SJCRH30 (cell line): ENCODE measurements around the gene P2RY6. TPM values are rescaled to one million over a fixed set of nuclear protein-coding genes. Genes with fewer than 3 reads are reported as not detected.

Experiments
- DNase-seq, 2 experiments: peaks; one replicate each; pipeline ENCODE4 v3.0.0-alpha.2; 2015 to 2020
- H3K27ac ChIP-seq: fragments of 250-450 bp; sonication (Bioruptor Pico); 2 replicates; pipeline ENCODE4 v1.5.1; 2020; ENCODE audit warnings: mild to moderate bottlenecking, moderate library complexity
- H3K27me3 ChIP-seq: fragments of 250-450 bp; sonication (Bioruptor Pico); 2 replicates; pipeline ENCODE4 v1.5.1; 2020; ENCODE audit warnings: mild to moderate bottlenecking, moderate library complexity
- H3K36me3 ChIP-seq: fragments of 250-450 bp; sonication (Bioruptor Pico); 2 replicates; pipeline ENCODE4 v1.5.1; 2020; ENCODE audit warnings: mild to moderate bottlenecking, moderate library complexity
- H3K4me1 ChIP-seq: fragments of 250-450 bp; sonication (Bioruptor Pico); 2 replicates; pipeline ENCODE4 v1.5.1; 2020; ENCODE audit warnings: mild to moderate bottlenecking, moderate library complexity
- H3K4me3 ChIP-seq: fragments of 250-450 bp; sonication (Bioruptor Pico); 2 replicates; pipeline ENCODE4 v1.5.1; 2020; ENCODE audit warnings: mild to moderate bottlenecking, moderate library complexity
- H3K9me3 ChIP-seq: fragments of 250-450 bp; sonication (Bioruptor Pico); replicated peaks from 2 replicates; pipeline ENCODE4 v1.5.1; 2020; ENCODE audit warnings: mild to moderate bottlenecking, moderate library complexity
- total RNA-seq: library from RNA; depleted of rRNA; stranded (reverse); fragments of >200 nt; shearing (Covaris generic); gene quantifications from 2 replicates; pipeline ENCODE4 v1.2.3, GENCODE V29; 2014

Gene P2RY6
- total RNA-seq, 1 experiment from 2014 or later = not detected

DNA sequence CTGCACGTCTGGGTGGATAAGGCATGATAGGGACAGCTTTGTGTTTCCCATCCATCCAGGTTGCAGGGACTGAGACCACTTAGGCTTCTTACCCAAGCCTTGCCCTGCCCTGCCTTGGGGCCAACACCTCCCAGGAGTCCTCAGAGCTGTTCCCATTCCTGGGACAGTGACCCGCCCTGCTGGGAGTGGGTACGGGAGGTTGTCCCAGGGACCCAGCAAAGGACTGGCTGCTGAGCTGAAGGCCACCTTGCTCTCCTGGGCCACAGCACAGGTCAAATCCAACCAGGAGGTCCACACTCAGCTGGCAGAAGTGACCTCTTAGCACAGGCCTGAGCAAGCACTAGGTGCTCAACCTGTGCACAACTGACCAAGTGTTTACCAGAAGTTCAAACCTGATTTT is 19.1 kb downstream of the P2RY6 start:
- Histone ChIP-seq H3K27me3 (0 out of 2 replicates have a peak, but pooled peaks cover 4% of the 10 kb centered on the region), H3K36me3 (no peaks in the 10 kb centered on the region), H3K4me3 (no peak overlapping the region), H3K9me3 (no peaks in the 10 kb centered on the region), H3K4me1 (peaks cover 6% of the 10 kb centered on the region; the same call in 1 of the 2 replicates), H3K27ac (no peak overlapping the region)
- no peak for DNase-seq

GRCh38 chr11:73291781-73292524 is 19.8 kb downstream of the P2RY6 start:
- no peak overlapping the region for H3K4me3 ChIP-seq
- no peaks in the 10 kb centered on the region for H3K36me3 ChIP-seq
- H3K4me1 ChIP-seq = peaks cover 6% of the 10 kb centered on the region; the same call in 1 of the 2 replicates
- no peak overlapping the region for H3K27ac ChIP-seq
- peaks cover 4% of the 10 kb centered on the region; the same call in 1 of the 2 replicates for H3K27me3 ChIP-seq
- no peak for DNase-seq
- no peaks in the 10 kb centered on the region for H3K9me3 ChIP-seq

DNA sequence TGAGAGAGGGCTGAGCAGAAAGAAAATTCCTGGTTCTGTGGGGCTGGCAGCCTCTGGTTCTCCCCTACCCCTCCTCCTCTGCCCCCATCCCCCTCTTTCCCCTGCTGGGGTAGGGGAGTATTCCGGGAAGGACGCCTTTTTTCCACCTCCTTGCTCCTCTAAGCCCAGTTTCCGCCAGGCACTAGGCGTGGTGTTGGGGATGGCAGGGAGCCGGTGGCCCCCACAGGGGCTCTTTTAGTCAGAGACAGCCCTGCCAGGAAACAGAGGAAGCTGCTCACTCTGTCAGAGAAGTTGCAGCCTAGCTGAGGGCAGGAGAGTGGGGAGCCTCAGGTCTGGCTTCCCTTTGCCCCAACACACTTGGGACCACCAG is 20.4 kb downstream of the P2RY6 start:
- H3K27ac ChIP-seq = no peak overlapping the region
- H3K4me1 ChIP-seq = peaks cover 6% of the 10 kb centered on the region; the same call in 1 of the 2 replicates
- no peak overlapping the region for H3K4me3 ChIP-seq
- H3K9me3 ChIP-seq = no peaks in the 10 kb centered on the region
- peaks cover 4% of the 10 kb centered on the region; the same call in 1 of the 2 replicates for H3K27me3 ChIP-seq
- DNase-seq = no peak
- no peaks in the 10 kb centered on the region for H3K36me3 ChIP-seq

GRCh38 chr11:73293356-73293936 is 21.3 kb downstream of the P2RY6 start:
- Histone ChIP-seq H3K36me3 (no peaks in the 10 kb centered on the region), H3K4me3 (no peak overlapping the region), H3K27ac (no peak overlapping the region), H3K9me3 (no peaks in the 10 kb centered on the region), H3K27me3 (peaks cover 4% of the 10 kb centered on the region; the same call in 1 of the 2 replicates), H3K4me1 (peaks cover 6% of the 10 kb centered on the region; the same call in 1 of the 2 replicates)
- DNase-seq = no peak

- H3K27ac ChIP-seq = no peak overlapping the region
- no peak for DNase-seq
- no peaks in the 10 kb centered on the region for H3K36me3 ChIP-seq
- H3K4me1 ChIP-seq = no peaks in the 10 kb centered on the region
- peaks cover 4% of the 10 kb centered on the region; the same call in 1 of the 2 replicates for H3K27me3 ChIP-seq
- H3K4me3 ChIP-seq = no peak overlapping the region
- H3K9me3 ChIP-seq = no peaks in the 10 kb centered on the region
These were observed 22.5 kb downstream of the P2RY6 start for GRCh38 chr11:73294604-73295003.

GRCh38 chr11:73295241-73295995 is 23.3 kb downstream of the P2RY6 start:
- Histone ChIP-seq H3K27me3 (peaks cover 4% of the 10 kb centered on the region; the same call in 1 of the 2 replicates), H3K9me3 (no peaks in the 10 kb centered on the region), H3K27ac (no peak overlapping the region), H3K4me3 (no peak overlapping the region), H3K4me1 (no peaks in the 10 kb centered on the region), H3K36me3 (no peaks in the 10 kb centered on the region)
- peak; percentile 63 to 86 for DNase-seq

- H3K27me3 ChIP-seq = peaks cover 4% of the 10 kb centered on the region; the same call in 1 of the 2 replicates
- no peak for DNase-seq
- H3K36me3 ChIP-seq = no peaks in the 10 kb centered on the region
- no peak overlapping the region for H3K4me3 ChIP-seq
- H3K9me3 ChIP-seq = no peaks in the 10 kb centered on the region
- no peaks in the 10 kb centered on the region for H3K4me1 ChIP-seq
- H3K27ac ChIP-seq = no peak overlapping the region
These were observed 23.8 kb downstream of the P2RY6 start for GRCh38 chr11:73295996-73296318.

GRCh38 chr11:73296501-73297230 is 24.5 kb downstream of the P2RY6 start:
- Histone ChIP-seq H3K36me3 (no peaks in the 10 kb centered on the region), H3K27me3 (peaks cover 4% of the 10 kb centered on the region; the same call in 1 of the 2 replicates)
- no peak for DNase-seq

DNA sequence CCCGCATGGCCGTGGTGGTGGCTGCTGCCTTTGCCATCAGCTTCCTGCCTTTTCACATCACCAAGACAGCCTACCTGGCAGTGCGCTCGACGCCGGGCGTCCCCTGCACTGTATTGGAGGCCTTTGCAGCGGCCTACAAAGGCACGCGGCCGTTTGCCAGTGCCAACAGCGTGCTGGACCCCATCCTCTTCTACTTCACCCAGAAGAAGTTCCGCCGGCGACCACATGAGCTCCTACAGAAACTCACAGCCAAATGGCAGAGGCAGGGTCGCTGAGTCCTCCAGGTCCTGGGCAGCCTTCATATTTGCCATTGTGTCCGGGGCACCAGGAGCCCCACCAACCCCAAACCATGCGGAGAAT is 25.1 kb downstream of the P2RY6 start:
- Histone ChIP-seq H3K9me3 (no peaks in the 10 kb centered on the region), H3K27ac (no peak overlapping the region), H3K4me1 (no peaks in the 10 kb centered on the region), H3K36me3 (no peaks in the 10 kb centered on the region), H3K27me3 (peaks cover 4% of the 10 kb centered on the region; the same call in 1 of the 2 replicates), H3K4me3 (no peak overlapping the region)
- no peak for DNase-seq

More at GRCh38 chr11:73296501-73297230, 24.5 kb downstream of the P2RY6 start:
- Histone ChIP-seq H3K9me3 (no peaks in the 10 kb centered on the region), H3K27ac (no peak overlapping the region), H3K4me1 (no peaks in the 10 kb centered on the region), H3K4me3 (no peak overlapping the region)

GRCh38 chr11:73297702-73298101 is 25.6 kb downstream of the P2RY6 start:
- H3K36me3 ChIP-seq = no peaks in the 10 kb centered on the region
- no peaks in the 10 kb centered on the region for H3K9me3 ChIP-seq
- no peak for DNase-seq
- H3K4me3 ChIP-seq = no peak overlapping the region
- H3K4me1 ChIP-seq = no peaks in the 10 kb centered on the region
- no peak overlapping the region for H3K27ac ChIP-seq
- peaks cover 4% of the 10 kb centered on the region; the same call in 1 of the 2 replicates for H3K27me3 ChIP-seq

GRCh38 chr11:73298233-73298632 is 26.1 kb downstream of the P2RY6 start:
- no peaks in the 10 kb centered on the region for H3K4me1 ChIP-seq
- no peak for DNase-seq
- no peak overlapping the region for H3K4me3 ChIP-seq
- H3K27me3 ChIP-seq = peaks cover 1% of the 10 kb centered on the region; the same call in 1 of the 2 replicates
- H3K36me3 ChIP-seq = no peaks in the 10 kb centered on the region
- no peaks in the 10 kb centered on the region for H3K9me3 ChIP-seq
- H3K27ac ChIP-seq = no peak overlapping the region

DNA sequence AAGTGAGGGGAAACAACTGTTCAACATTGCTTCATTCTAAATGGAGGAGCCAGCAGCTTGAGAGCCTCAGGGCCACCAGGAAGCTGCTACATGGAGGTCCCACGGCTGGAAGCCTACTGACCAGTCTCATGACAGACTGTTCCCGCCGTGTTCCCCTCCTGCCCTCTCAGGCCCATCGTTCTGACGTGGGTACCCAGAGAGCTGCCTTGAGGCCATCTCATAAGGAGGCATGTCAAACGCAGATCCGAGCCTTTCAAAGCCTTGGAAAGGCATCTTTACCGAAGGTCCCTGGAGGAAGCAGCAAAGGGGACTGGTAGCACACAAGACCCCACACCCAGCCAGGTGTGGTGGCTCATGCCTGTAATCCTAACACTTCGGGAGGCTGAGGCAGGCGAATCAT is 27.6 kb downstream of the P2RY6 start:
- no peaks in the 10 kb centered on the region for H3K4me1 ChIP-seq
- no peaks in the 10 kb centered on the region for H3K36me3 ChIP-seq
- no peaks in the 10 kb centered on the region; the same call in 1 of the 2 replicates for H3K27me3 ChIP-seq
- H3K27ac ChIP-seq = no peak overlapping the region
- DNase-seq = no peak
- no peak overlapping the region for H3K4me3 ChIP-seq
- no peaks in the 10 kb centered on the region for H3K9me3 ChIP-seq

DNA sequence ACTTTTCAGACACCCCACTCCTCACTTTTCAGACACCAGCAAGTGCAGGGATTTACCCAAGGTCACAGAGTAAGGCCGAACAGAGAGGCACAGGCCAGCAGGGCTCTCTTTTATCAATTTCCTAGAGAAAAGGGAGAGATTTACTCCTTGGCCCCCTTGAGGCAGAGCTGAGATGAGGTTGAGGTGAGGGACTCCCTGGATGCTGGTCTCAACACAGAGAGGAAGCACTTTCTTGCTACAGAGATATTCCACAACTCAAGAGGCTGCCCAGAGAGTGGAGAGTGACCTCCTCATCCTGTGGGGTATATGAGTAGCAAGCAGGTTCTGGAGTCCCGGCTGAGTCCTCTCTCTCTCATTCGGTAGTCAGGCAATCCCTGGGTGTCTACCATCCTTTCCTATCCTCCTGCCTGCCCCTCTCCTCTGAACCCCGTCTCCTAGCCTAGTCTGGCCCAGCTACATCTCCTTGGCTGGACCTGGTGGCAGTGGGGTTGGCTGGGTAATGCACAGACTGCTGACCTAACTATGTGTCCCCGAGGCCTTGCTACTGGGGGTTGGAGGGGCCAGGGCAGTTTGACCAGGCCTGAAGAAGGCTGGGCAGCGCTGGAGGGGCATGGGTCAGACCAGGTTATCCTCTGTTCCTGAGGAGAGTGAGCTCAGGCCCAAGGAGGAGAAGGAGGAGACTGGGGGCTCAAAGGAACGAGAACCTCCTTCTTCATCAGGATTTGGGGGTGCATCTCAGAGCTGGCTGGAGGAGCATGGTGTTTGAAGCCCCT is 34.1 kb downstream of the P2RY6 start:
- Histone ChIP-seq H3K27ac (no peak overlapping the region; the same call in 1 of the 2 replicates), H3K9me3 (no peaks in the 10 kb centered on the region)

GRCh38 chr11:73306977-73307322 is 34.8 kb downstream of the P2RY6 start:
- Histone ChIP-seq H3K4me1 (peaks cover 5% of the 10 kb centered on the region; the same call in 1 of the 2 replicates), H3K27me3 (no peaks in the 10 kb centered on the region), H3K27ac (peak overlapping the region; percentile 56), H3K36me3 (no peaks in the 10 kb centered on the region), H3K9me3 (no peaks in the 10 kb centered on the region), H3K4me3 (peak overlapping the region; percentile 58)
- DNase-seq = no peak

More for the DNA sequence above, 34.1 kb downstream of the P2RY6 start:
- H3K4me1 ChIP-seq = peaks cover 5% of the 10 kb centered on the region; the same call in 1 of the 2 replicates
- peak overlapping the region; percentile 58; the same call in 1 of the 2 replicates for H3K4me3 ChIP-seq
- no peaks in the 10 kb centered on the region for H3K36me3 ChIP-seq
- DNase-seq = no peak
- no peaks in the 10 kb centered on the region for H3K27me3 ChIP-seq
